H1 (cell line): ENCODE measurements around the gene MYH7B. TPM values are rescaled to one million over a fixed set of nuclear protein-coding genes. Genes with fewer than 3 reads are reported as not detected.

Experiments used
- ASH2L ChIP-seq: fragments of 200-600, 300-600 bp; sonication (generic); IDR thresholded peaks from one replicate; pipeline ENCODE4 v1.7.1; 2017; ENCODE audit warnings: low read length
- RAD21 ChIP-seq, 2 experiments: IDR thresholded peaks in 1 of 2; conservative IDR thresholded peaks in 1 of 2; 2 replicates each; pipeline ENCODE4 v1.6.1; 2011; ENCODE audit warnings: low read depth in 2 of 2, low read length in 2 of 2, improper control_type of control experiment in 1 of 2, inconsistent platforms in 1 of 2, mild to moderate bottlenecking in 1 of 2, moderate library complexity in 1 of 2
- RXRA ChIP-seq: IDR thresholded peaks from 2 replicates; pipeline ENCODE4 v1.6.1; 2011; ENCODE audit warnings: low read depth, mild to moderate bottlenecking, low read length, moderate library complexity; ENCODE audit not compliant: insufficient read depth
- polyA plus RNA-seq, 7 experiments: library from polyadenylated mRNA; depleted of rRNA in 3 of 7; stranded (reverse) in 5 of 7; unstranded in 2 of 7; fragments of >200 nt in 5 of 7; fragments of 200-250 nt in 2 of 7; gene quantifications; 1 replicate in 5 of 7; 2 replicates in 1 of 7; 4 replicates in 1 of 7; pipeline versions ENCODE4 v1.2.1 to v1.2.3, GENCODE V29; 2011 to 2013; ENCODE audit warnings: missing spikeins in 2 of 7, mixed read lengths in 2 of 7
- total RNA-seq: library from RNA; stranded (reverse); fragmentation: NEBNext Ultra II Directional; extraction: Animal tissue kit (Norgen Biotek cat#: 25700); gene quantifications from 2 replicates; pipeline ENCODE4 v1.2.1, GENCODE V29; 2021
- TF ChIP-seq, protein P1 (sequence below): IDR thresholded peaks from 2 replicates; pipeline ENCODE4 v1.6.1; 2011; ENCODE audit warnings: low read length, improper control_type of control experiment
- TF ChIP-seq, protein P2 (sequence below): IDR thresholded peaks from 2 replicates; pipeline ENCODE4 v1.6.1; 2012; ENCODE audit warnings: inconsistent platforms

The MYH7B gene
- total and polyA plus RNA-seq, 2 of the 8 experiments (the other 6 are each of a cell fraction or from before 2014, with no cell fraction given): 0.15 to 0.30 TPM

- no peak for TF ChIP-seq RXRA
- TF ChIP-seq ASH2L: no peak
- TF ChIP-seq, protein P1, sequence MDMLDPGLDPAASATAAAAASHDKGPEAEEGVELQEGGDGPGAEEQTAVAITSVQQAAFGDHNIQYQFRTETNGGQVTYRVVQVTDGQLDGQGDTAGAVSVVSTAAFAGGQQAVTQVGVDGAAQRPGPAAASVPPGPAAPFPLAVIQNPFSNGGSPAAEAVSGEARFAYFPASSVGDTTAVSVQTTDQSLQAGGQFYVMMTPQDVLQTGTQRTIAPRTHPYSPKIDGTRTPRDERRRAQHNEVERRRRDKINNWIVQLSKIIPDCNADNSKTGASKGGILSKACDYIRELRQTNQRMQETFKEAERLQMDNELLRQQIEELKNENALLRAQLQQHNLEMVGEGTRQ: no peak
- TF ChIP-seq RAD21 (IDR thresholded peaks at IDR 0.05 in 1 of 2, conservative IDR thresholded peaks at IDR 0.05 in 1 of 2; ENCODE audit: low read depth in 2 of 2, low read length in 2 of 2): no peak
- TF ChIP-seq, protein P2, sequence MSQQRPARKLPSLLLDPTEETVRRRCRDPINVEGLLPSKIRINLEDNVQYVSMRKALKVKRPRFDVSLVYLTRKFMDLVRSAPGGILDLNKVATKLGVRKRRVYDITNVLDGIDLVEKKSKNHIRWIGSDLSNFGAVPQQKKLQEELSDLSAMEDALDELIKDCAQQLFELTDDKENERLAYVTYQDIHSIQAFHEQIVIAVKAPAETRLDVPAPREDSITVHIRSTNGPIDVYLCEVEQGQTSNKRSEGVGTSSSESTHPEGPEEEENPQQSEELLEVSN: no peak
Measured at GRCh38 chr20:34926581-34926980, 29.1 kb upstream of the MYH7B start (continued).
